ENCODE results near the gene SUGP2.

SUGP2 gene

DNA sequence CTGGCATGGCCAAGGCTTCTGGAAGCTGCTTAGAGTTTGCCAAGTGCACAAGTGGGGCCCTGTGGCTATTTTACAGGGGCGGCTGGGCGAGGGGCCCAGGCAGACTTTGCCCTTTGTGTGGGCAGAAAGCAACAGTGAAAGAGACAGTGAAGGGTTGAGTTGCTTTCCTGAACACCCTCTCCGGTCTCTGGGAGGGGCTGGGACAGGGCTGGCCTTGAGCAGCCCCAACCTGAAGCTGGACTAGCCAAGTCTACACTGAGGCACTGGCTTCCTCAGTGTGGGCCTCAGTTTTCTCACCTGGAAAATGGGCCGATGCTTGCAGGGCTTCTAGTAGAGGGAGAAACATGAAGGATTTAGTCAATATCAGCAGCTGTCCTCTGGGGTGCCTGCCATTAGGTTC lies 89.9 kb downstream of the SUGP2 start:
- in situ Hi-C loops (cut with HindIII; ENCODE audit: low pct_ligation_motif_present, low pct_unique_long_range_greater_than_20kb, low sequenced_read_pairs): no loop called here
- no peak for DNase-seq

- no peak for DNase-seq
These were observed 90.6 kb downstream of the SUGP2 start for GRCh38 chr19:18942692-18943091.

DNA sequence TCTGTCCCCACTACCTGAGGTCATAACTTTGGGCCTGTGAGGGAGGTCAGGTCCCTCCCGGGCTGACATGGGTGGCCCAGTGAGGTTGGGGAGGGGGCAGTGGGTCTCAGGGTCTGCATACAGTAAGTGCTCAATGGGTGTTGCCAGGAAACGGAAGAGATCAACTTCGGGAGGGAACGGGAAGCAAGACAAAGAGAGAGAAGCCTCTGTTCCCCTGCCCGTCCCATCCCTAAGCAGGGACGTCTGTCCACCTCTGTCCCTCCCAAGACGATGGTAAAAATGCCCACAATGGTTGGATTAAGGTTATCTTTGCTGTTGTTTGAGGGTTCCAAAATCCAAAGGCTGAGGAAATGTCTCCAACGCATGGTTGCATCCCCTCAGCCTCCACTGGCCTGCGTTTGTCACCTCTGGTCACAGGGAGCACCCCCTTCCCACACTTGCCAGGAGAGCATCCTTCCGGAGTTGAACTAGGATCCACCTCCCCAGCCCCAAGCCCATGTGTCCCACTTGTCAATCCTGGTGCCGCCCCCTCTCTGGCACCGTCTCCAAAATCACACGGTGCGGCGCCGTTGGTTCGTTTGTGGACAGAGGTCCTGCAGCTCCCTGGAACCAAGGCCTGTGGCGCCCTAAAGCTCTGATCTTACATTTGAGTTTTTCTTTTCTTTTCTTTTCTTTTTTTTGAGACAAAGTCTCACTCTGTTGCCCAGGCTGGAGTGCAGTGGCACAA lies 91.5 kb downstream of the SUGP2 start:
- DNase-seq: no peak
- in situ Hi-C loops (cut with HindIII; ENCODE audit: low pct_ligation_motif_present, low pct_unique_long_range_greater_than_20kb, low sequenced_read_pairs): no loop called here

More at GRCh38 chr19:18942692-18943091, 90.6 kb downstream of the SUGP2 start:
- in situ Hi-C loops (cut with HindIII; ENCODE audit: low pct_ligation_motif_present, low pct_unique_long_range_greater_than_20kb, low sequenced_read_pairs): no loop called here
